GM21576 (cell line): ENCODE measurements around the gene CEBPB.

Source experiments
- ATAC-seq: cut with Tn5 transposase; IDR thresholded peaks from one replicate; pipeline ENCODE4 v1.9.1; 2021; ENCODE audit warnings: mild to moderate bottlenecking, moderate library complexity; ENCODE audit not compliant: unreplicated experiment

Gene CEBPB

DNA sequence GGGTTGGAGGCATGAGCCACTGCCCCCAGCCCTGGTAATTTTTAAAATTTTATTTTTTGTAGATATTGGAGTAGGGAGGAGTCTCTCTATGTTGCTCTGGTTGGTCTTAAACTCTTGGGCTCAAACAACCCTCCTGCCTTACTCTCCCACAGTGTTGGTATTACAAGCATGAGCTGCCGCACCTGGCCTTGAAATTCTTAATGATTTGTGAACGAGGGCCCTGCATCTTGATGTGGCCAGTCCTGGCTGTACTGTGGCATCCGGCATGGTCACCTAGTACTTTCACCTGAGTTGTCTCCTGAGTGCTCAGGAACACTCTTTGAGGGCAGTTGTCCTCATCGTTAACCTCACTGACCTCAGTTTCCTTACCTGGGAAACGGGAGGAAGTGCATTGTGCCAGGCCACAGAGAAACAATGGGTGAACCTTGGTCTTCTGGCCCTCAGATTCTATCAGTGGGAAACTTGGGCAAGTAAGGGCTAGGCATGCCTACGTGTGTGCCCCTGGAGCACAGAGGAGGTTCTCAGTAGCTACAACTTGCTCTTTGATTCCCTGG lies 19.5 kb downstream of the CEBPB start:
- no peak for ATAC-seq

DNA sequence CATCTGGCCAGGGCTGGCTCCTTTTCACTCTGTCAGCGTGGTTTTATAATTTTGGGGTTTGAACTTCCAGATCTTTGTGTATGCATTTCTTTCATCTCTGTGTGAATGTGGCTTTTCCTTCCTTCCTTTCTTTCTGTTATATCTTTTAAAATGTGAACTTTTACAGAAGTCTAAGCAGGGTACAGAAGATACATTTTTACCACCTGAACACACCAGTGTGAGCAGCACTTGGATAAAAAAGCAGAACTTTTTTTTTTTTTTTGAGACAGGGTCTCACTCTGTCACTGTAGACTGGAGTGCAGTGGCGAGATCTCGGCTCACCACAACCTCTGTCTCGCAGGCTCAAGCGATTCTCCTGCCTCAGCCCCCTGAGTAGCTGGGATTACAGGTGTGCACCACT lies 20.5 kb downstream of the CEBPB start:
- no peak for ATAC-seq

DNA sequence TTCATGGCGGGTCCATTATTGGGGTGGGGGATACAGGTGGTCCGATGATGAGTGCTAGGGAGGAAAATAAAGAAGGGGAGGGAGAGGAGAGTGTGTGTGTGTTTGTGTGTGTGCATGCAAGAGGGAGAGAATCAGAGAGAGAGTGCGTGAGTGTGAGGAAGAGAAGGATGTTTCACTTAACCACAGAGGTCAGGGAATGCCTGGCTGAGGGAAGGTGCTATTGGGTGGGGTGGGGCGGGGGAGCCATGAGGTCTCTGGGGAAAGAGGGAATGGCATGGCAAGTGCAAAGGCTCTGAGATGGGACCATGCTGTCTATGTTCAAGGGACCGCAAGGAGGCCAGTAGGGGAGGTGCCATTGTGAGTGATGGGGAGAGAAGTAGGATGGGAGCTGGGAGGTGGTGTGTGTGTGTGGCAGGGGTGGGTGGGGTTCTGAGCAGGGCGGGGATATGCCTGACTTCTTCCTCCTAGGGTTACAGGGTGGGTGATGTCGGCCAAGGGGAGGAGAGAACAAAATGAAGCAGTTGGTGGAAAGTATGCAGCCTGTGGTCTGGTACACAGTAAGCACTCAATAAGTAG lies 23.0 kb downstream of the CEBPB start:
- ATAC-seq: no peak

DNA sequence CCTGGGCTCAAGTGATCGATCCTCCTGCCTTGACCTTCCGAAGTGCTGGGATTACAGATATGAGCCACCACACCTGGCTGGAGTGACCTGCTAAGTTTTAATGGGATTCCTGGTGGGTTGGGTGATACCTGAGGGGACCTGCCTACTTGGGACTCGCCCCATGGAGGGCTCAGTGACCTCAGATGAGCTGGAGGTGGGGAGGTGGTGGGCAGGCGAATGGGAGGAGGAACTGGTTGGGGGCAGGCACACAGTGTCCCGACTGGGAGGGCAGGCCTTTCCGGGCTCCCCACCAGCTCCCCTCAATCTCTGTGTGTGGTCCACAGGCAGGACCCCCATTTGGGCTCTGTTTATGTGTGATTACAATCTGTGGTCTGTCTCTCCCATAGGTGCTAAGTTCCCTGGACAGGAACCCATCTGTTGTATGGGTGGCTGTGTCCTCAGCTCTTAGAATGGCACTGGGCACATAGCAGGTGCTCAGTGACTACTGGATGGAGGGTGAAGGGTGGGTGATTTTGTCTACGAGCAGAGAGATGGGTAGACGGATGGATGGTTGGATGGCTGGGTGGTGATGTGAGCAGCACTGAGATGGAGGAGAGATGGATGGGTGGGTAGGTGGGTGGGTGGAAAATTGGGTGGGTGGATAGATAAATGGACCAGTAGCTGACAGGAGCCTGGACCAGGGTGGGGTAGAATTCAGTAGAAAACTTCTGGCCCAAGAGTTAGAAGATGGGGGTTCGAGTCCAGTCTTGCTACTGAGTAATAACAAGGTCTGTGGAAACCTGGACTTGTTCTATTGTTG lies 23.8 kb downstream of the CEBPB start:
- no peak for ATAC-seq

DNA sequence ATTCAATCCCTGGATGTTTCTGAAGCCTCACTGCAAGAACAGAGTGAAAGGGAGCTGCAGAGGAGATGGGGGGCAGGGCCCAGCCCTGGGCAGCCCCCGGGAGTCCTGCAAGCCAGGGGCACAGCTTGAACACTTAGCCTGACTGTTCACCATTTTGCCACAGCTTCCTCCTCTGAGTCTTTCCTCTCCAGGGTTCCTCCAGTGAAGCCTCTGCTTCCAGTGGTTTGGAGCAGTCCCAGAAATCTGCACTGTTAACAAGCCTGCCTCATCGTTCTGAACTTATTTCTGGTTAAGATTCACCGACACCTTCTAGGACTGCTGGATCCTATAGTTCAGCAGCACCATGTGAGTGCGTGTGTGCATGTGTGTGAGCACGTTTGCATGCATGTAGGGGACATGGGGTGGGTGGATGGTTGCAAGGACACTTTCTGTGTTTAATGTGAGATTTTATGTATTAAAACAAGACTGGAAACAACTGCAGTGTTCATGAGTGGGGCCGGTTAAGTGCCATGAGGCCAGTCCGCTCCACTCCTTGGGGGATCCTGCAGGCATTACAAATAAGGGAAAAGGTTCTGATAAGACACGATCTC lies 24.6 kb downstream of the CEBPB start:
- no peak for ATAC-seq

DNA sequence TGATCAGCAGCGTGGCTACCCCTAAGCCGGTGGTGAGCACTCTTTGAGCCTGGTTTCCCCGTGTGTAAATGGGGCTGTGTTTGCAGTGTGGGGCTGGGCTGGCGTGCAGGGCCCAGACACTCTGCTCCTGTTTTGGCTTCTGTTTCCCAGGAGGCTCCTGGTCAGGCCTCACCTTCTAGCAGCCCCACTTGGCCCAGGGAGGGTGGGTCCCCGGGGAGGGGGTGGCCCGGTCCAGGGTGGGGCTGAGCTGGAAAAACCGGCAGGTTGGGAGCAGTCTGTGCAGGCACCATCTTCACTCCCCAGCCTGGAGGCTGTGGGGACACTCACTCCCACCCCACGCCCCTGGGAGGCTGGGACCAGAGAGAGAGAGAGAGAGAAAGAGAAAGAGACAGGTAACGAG lies 25.3 kb downstream of the CEBPB start:
- ATAC-seq: no peak

DNA sequence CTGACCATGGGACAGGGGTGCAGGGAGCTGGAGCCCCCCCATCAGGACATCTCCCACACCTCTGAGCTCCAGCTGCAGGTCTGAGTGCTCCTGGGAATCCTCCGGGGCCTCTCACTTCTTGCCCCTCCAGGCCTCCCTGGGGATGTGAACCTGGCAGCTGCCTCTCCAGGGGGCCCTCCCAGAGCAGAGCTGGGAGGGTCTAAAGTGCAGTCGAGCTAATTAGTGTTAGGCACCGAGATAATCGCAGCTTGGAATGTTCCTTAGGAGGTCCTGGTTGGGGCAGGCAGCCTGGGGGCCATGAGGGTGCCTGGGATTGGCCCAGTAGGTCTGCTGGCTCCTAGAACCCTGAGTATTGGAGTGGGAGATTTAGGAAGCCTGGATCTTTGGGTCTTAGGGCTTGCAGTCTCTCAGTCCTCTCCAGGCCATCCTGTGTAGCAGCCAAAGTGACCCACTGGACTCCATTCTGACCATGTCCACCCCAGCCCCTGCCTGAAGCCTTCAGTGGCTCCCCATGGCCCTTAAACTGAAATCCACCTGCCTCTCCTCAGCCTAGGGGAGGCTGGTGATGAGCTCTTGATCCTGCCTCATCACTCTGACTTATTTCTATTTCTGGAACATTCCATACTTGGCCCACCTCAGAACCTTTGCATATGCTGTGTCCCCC lies 26.0 kb downstream of the CEBPB start:
- no peak for ATAC-seq

DNA sequence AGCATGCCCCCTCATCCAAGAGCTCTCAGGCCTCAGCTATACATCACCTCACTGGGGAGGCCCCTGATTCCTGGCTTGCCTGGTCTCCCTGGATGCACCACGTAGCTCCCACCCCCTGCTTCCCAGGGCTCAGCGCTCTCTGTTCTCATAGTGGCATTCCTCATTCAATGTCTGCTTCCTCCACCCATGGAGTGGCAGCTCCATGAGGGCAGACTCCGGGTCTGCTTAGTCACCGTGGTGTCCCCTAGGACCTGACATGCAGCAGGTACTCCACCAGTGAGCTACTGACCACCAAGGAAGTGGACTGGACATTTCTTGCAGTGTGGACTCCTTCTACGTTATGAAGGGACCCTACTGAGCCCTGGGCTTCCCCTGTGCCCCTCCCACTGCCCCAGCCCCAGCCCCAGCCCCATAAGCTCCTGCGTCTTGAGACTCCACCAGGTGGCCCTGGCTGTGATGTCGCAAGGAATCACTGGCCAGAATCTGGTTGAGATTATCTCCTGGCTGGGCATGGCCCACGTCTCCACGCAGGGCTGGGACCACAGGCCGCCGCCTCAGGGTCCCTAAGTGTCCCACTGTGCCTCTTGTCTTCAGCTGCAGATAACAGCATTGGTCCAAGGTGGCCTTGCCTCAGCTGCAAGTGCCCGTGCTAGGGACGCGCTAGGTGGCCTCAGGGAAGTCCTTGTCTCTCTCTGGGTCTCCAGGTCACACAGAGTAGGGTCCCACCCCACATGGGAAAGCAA lies 26.7 kb downstream of the CEBPB start:
- ATAC-seq: no peak

DNA sequence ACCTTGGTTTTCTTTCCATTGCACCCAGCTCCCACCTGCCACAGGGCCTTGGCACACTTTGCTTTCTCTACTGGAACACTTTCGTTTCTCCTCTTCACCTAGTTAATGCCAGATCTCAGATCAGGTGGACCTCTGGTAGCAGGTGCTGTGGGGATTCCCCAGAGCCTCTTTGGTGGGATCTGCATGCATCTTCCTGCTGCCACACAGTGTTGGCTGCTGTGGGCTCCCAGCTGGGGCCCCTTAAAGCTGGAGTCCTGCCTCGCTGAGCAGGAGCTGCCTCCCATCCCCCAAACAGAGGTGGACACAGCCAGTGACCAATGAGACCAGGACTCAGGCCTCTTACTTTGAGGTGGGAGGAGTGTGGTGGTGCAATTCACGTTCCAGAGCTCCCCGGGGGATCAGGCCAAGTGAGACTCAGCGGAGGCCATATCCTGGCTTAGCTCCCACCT lies 28.4 kb downstream of the CEBPB start:
- no peak for ATAC-seq

DNA sequence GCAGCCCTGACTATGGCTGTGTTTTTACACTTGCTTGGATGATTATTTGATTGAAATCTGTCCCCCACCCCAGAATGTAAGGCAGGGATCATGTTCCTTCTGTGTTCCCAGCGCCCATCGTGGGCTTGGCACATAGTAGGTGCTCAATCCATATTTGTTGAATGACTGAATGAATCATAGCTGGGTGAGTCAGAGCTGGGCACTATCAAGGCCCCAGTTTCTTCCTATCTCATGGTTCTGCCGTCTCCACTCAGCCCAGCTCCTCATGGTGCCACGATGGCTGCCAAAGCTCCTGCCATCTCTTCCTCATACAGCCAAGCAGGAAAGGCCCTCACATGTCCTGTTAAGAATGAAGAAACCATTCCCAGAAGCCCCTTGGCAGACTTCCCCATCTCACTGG lies 29.0 kb downstream of the CEBPB start:
- no peak for ATAC-seq

DNA sequence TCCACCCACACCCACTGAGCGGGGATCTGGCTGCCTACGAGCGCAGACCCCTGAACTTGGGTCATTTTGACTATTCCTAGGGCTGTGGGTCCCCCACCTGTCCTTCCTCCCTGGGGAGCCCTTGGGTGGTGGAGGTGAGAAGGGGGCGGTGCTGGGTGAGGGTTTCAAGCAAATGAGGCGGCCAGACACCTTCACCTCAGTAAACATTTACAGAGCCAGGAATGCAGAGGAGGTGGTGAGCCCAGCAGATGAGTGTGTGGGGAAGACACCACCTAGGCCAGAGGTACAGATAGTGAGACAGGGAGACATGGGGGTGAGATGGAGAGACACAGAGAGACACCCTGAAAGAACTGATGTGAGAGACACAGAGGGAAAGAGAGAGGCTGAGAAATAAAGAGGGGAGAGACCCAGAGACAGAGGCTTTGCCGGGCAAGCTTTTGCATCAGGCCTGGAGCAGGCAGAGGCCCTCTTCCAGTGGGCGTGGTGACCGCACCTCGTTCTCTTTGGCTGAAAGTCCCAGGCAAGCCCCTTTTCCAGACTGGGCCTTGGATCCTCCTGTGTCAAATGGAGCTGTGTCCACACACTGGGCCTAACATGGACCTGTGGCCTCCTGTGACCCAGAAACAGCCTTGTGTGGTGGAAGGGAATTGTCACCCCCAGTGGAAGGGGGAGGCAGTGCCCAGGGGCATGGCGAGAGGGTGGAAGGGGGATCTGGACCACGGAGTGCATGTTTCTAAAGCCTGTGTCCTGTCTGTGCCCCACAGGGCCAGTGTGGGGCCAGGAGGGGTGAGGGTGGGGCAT lies 29.7 kb downstream of the CEBPB start:
- no peak for ATAC-seq

DNA sequence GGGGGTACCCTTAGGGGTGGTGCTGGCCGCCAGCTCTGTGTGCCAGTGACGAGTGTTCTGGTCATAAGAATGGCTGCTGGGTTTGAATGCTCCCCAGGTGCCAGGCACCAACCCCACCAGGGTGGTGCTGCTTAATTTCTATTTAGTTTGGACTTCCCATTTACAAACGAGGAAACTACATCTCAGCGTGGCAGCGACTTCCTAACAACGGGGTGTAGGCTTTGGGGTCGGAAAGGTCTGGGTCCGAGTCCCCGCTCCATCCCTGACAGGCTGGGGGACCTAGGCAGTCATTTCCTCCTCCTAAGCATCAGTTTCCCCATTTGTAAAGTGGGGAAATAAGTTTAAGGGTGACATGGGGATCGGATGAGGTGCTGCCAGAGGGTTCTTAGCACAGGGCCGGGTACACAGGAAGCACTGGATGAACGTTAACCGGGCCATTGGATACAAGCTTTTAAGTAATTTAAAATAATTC lies 30.3 kb downstream of the CEBPB start:
- no peak for ATAC-seq

DNA sequence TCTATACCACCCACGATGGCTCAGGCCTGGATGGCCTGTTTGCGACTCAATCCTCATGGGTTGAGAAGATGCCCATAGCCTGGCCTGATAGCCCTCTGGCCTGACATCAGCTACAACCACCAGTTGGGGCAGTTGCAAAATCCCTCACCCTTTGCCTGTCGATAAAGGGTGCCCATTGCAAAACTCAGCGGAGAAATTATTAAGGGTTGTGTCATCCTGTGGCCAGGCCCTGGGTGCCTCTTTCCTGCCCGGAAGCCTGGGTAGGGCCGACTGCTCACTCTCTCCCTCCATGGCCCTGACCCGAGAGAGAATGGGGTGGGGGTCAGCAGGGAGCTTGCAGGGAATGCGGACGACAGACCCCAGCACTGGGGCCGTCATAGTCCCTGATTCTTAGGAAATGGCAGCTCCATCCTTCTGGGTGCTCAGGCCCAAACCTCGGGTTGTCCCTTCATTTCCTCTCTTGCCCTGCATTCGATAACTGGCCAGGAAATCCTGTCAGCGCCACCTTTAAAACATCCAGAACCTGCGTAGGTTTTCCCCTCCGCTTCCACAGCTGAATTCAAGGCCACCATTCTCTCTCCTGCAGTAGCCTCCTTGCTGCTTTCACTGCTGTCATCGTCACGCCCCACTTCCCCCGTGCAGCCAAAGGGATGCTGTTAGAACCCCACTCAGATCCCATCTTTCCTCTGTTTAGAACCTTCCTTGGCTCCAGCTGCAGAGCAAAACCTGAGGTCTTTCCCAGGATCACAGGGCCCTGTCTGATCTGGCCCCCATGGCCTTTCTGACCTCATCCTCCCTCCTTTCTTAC lies 31.1 kb downstream of the CEBPB start:
- ATAC-seq: no peak

DNA sequence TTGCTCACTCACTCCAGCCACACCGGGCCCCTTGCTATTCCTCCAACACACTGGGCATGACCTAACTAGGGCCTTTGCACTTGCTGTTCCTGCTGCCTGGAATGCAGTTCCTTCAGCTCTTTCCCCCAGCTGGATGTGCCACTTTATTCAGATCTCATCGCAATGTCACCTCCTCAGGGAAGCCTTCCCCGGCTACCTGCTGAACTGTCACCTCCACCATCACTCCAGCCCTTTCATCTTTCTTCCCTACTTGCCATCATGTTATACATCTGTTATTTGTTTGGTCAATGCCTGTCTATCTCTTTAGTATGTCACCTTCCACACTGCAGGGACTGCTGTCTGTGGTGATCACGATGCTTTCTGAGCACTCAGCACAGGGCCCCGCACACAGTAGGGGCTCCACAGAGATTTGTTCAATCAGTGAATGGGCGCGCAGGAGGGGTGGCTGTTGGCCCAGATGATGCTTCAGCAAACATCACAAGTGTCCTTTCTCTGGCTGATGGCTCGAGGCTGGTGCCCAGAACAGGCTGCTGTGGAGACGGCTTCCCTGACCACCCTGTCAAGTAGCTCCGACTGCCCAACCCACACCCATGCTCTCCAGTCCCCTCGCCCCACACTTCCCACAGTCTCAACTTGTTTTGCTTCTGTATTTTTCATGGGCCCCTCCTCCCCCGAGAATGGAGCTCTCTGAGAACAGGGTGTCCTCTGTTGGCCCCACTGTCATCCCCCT lies 31.8 kb downstream of the CEBPB start:
- ATAC-seq: no peak

DNA sequence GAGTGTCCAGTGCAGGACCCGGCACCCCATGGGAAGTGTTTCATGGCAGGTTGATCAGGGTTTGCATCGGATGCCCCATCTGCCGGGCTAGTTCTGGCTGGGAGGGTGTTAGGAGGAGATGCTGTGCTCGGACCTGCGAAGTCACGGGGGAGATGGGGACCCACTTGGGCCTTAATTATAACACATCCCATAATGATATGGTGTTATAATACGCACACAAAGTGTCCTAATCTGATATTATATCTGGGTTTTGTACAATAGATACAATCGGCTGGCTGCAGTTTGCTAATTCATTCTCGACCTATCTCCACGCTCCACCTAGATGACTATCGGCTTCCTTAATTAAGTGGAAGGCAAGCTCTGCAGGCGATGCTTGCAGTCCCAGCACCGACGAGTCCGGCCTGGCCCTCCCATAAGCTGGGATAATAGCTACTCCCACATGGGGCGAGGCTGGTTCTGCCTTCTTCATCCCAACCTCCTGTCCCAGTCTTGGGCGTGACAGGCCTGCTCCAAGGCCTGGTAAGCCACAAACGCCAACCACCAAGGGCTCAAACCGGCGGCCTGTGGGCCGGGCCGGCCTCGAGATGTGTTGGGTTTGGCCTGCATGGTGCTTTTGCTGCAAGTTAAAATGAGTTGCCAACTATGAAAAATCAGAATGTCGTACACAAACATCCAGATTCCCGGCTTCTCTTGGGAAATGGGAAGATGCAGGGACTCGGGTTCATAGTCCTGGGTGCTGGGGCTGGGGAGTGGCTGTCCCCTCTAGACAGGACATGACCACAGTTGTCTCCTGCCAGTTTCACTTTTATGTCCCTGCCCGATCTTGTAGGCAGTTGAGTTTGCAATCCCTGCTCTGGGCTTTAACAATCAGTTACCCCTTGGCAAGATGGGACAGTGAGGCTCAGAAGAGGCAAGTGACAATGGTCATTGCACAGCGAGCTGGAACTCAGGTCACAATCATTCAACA lies 32.7 kb downstream of the CEBPB start:
- no peak for ATAC-seq

DNA sequence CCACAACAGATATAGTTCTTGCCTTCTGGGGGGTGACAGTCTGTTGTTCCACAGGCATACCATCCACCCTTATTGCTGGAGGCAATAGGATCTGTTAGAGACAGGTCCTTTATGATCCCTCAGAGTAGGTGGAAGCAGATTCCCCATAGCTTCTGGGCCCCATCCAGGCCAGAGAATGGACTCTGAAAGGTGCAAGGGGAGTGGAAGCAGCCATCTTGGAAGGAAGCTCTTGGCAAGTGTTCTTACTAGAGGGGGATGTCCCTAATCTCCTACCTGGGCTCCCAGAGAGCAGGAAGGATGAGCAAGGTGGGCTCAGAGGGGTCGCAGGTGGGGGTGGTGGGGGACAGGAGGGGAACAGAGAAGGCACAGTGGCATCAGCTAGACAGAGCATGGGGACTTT lies 33.4 kb downstream of the CEBPB start:
- ATAC-seq: no peak

DNA sequence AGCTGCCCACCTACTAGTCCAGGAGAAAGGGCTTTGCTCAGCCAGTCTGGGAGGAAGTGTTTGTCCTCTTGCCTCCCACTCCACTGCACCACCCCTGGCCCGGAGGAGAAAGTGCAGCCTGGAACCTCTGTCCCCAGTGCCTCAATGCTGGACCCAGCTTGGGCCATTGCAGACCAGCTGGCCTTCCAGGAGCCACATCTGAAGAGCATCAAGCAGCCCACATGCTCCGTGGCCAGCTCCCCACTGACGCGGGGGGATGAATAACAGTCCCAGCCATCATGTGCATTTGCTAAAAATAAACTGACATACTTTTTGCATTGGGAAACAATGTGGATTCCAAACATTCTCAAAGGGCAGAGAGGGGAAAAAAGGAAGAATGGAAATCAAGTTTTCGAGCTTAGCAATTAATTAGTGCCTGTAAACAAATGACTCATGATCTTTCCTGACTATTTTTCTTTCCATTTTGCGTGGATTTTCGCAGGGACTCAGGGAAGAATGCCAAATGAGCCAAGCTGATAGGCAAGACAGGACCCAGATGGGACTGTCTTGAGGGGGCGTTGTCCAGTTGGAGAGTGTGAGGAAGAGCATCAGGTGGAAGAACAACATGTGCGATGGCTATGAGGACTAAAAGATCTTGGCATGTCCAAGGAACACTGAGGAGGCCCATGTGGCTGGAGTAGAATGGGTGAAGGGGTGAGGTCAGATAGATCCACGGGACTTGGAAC lies 34.1 kb downstream of the CEBPB start:
- ATAC-seq: no peak
